Fibroblast of lung (primary cell): Measurements from ENCODE around the gene KIAA1549. TPM values are rescaled to one million over a fixed set of nuclear protein-coding genes. Genes with fewer than 3 reads are reported as not detected.

Experiments used
- DNase-seq, 2 donors: peaks; one replicate each; pipeline versions ENCODE4 v3.0.0 to v3.0.0-alpha.2; 2010; ENCODE audit warnings: low read depth in 2 of 2
- H2AFZ ChIP-seq: 2 replicates; pipeline ENCODE4 v1.5.1; 2012; ENCODE audit warnings: low read length, control low read depth, inconsistent platforms
- H3K27ac ChIP-seq: 2 replicates; pipeline ENCODE4 v1.5.1; 2011; ENCODE audit warnings: low read length, control low read depth; ENCODE audit not compliant: insufficient read depth
- H3K27me3 ChIP-seq: 2 replicates; pipeline ENCODE4 v1.5.1; 2011; ENCODE audit warnings: mild to moderate bottlenecking, low read length; ENCODE audit not compliant: control insufficient read depth, insufficient read depth
- H3K36me3 ChIP-seq: 2 replicates; pipeline ENCODE4 v1.5.1; 2011; ENCODE audit warnings: low read length; ENCODE audit not compliant: control insufficient read depth, insufficient read depth
- H3K4me1 ChIP-seq: 2 replicates; pipeline ENCODE4 v1.5.1; 2011; ENCODE audit warnings: low read length; ENCODE audit not compliant: control insufficient read depth, insufficient read depth; ENCODE audit errors: extremely low read depth
- H3K4me2 ChIP-seq: 2 replicates; pipeline ENCODE4 v1.5.1; 2011; ENCODE audit warnings: low read length, control low read depth; ENCODE audit not compliant: insufficient read depth; ENCODE audit errors: extremely low read depth
- H3K4me3 ChIP-seq, 4 experiments: fragments of 200-600 bp in 1 of 4; sonication (generic) in 1 of 4; replicated peaks in 1 of 4; 2 replicates each; pipeline ENCODE4 v1.5.1; 2011 to 2016; ENCODE audit warnings: low read length in 4 of 4, low read depth in 3 of 4, mild to moderate bottlenecking in 3 of 4, control low read depth in 2 of 4, inconsistent platforms in 1 of 4, mixed read lengths in 1 of 4; ENCODE audit not compliant: insufficient read depth in 1 of 4; ENCODE audit errors: control extremely low read depth in 1 of 4
- H3K79me2 ChIP-seq: 2 replicates; pipeline ENCODE4 v1.5.1; 2012; ENCODE audit warnings: mild to moderate bottlenecking, low read length, inconsistent platforms; ENCODE audit not compliant: control insufficient read depth, insufficient read depth
- H3K9ac ChIP-seq: 2 replicates; pipeline ENCODE4 v1.5.1; 2011; ENCODE audit warnings: mild to moderate bottlenecking, low read length, control low read depth; ENCODE audit not compliant: insufficient read depth
- H3K9me3 ChIP-seq: 2 replicates; pipeline ENCODE4 v1.5.1; 2012; ENCODE audit warnings: low read depth, low read length; ENCODE audit not compliant: control insufficient read depth, insufficient read depth
- H4K20me1 ChIP-seq: 2 replicates; pipeline ENCODE4 v1.5.1; 2011; ENCODE audit warnings: low read length; ENCODE audit not compliant: control insufficient read depth, insufficient read depth; ENCODE audit errors: extremely low read depth
- EZH2 ChIP-seq: IDR thresholded peaks from 2 replicates; pipeline ENCODE4 v1.5.1; 2012; ENCODE audit warnings: low read length, control low read depth, mild to moderate bottlenecking; ENCODE audit errors: missing control alignments
- polyA plus RNA-seq, 2 donors: library from polyadenylated mRNA; depleted of rRNA in 1 of 2; stranded (reverse) in 1 of 2; unstranded in 1 of 2; fragments of >200 nt; gene quantifications; 2 replicates each; pipeline ENCODE4 v1.2.1, GENCODE V29; 2011 to 2012; ENCODE audit warnings: missing spikeins in 1 of 2
- total RNA-seq: library from RNA; depleted of rRNA; stranded (reverse); fragments of >200 nt; gene quantifications from 2 replicates; pipeline ENCODE4 v1.2.1, GENCODE V29; 2014
- TF ChIP-seq, protein P1 (sequence below), 2 donors: IDR thresholded peaks in 1 of 2; conservative IDR thresholded peaks in 1 of 2; 1 replicate in 1 of 2; 2 replicates in 1 of 2; pipeline ENCODE4 v1.5.1; 2011 to 2012; ENCODE audit warnings: low read length in 2 of 2, control low read depth in 1 of 2, inconsistent platforms in 1 of 2, low read depth in 1 of 2, mild to moderate bottlenecking in 1 of 2

KIAA1549 gene
- total and polyA plus RNA-seq, 2 donors (not counting 1 experiment from before 2014, with no cell fraction given) = 0.48 to 0.66 TPM

DNA sequence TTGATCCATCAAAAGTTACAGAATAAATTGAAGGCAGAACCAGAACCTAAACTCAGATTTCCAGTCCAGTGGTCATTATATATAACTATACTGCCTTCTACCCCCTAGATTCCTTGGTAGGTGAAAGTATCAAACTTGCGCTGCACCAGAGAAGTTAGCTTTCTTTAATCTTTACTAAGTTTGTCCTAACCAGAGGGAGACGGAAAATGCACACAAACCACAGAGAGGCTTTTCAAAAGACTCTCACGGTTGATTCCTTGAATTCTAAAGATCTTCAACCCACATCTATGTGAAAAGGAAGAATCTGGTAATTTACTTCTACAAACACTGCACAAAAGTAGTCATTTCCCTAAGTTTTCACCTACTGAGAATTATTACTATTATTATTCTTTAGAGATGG lies 18.2 kb upstream of the KIAA1549 start:
- TF ChIP-seq, protein P1, sequence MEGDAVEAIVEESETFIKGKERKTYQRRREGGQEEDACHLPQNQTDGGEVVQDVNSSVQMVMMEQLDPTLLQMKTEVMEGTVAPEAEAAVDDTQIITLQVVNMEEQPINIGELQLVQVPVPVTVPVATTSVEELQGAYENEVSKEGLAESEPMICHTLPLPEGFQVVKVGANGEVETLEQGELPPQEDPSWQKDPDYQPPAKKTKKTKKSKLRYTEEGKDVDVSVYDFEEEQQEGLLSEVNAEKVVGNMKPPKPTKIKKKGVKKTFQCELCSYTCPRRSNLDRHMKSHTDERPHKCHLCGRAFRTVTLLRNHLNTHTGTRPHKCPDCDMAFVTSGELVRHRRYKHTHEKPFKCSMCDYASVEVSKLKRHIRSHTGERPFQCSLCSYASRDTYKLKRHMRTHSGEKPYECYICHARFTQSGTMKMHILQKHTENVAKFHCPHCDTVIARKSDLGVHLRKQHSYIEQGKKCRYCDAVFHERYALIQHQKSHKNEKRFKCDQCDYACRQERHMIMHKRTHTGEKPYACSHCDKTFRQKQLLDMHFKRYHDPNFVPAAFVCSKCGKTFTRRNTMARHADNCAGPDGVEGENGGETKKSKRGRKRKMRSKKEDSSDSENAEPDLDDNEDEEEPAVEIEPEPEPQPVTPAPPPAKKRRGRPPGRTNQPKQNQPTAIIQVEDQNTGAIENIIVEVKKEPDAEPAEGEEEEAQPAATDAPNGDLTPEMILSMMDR (conservative IDR thresholded peaks at IDR 0.05 in 1 of 2, IDR thresholded peaks at IDR 0.05 in 1 of 2; ENCODE audit: low read depth in 1 of 2, low read length in 2 of 2) = no peak
- no peak for TF ChIP-seq EZH2
- no peak overlapping the region for H3K4me3 ChIP-seq
- no peaks in the 10 kb centered on the region for H3K36me3 ChIP-seq
- DNase-seq = no peak
- H3K79me2 ChIP-seq = no peaks in the 10 kb centered on the region
- H3K27ac ChIP-seq = no peak overlapping the region
- H3K9ac ChIP-seq = no peak overlapping the region
- H3K4me1 ChIP-seq = no peaks in the 10 kb centered on the region
- no peaks in the 10 kb centered on the region for H4K20me1 ChIP-seq
- H3K9me3 ChIP-seq = no peaks in the 10 kb centered on the region
- H3K4me2 ChIP-seq = no peak overlapping the region
- H2AFZ ChIP-seq = no peak overlapping the region
- H3K27me3 ChIP-seq = no peaks in the 10 kb centered on the region

DNA sequence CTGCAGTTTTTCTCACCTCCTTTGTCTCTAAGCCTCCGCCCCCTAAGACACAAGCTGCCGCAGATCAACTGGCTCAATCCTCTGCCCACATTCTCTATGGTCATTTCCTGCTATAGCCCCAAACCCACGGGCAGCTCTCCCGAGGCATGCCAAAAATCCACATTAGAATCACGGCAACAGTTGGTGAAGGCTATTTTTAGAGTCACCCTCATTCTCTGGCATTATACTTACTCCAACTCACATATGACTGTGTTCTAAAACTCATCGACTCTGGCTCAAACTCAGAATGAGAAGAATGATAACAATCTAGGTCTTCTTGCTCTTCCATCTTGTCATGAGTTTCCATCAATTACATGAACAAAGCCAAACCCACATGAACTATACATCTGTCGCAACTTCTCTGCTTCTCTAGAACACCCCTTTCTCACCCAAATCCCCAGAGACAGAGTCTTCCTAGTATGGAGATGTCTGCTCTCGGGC lies 10.9 kb upstream of the KIAA1549 start:
- Histone ChIP-seq H3K4me3 (no peak overlapping the region), H3K27ac (no peak overlapping the region), H3K79me2 (no peaks in the 10 kb centered on the region), H3K9me3 (no peaks in the 10 kb centered on the region), H4K20me1 (no peaks in the 10 kb centered on the region), H3K4me2 (no peak overlapping the region), H2AFZ (no peak overlapping the region), H3K27me3 (no peaks in the 10 kb centered on the region), H3K4me1 (no peaks in the 10 kb centered on the region), H3K36me3 (no peaks in the 10 kb centered on the region), H3K9ac (no peak overlapping the region)
- TF ChIP-seq, protein P1 (conservative IDR thresholded peaks at IDR 0.05 in 1 of 2, IDR thresholded peaks at IDR 0.05 in 1 of 2; ENCODE audit: low read depth in 1 of 2, low read length in 2 of 2) = no peak
- TF ChIP-seq EZH2 = no peak
- DNase-seq = peak in 1 of 2 donors; percentile 89

DNA sequence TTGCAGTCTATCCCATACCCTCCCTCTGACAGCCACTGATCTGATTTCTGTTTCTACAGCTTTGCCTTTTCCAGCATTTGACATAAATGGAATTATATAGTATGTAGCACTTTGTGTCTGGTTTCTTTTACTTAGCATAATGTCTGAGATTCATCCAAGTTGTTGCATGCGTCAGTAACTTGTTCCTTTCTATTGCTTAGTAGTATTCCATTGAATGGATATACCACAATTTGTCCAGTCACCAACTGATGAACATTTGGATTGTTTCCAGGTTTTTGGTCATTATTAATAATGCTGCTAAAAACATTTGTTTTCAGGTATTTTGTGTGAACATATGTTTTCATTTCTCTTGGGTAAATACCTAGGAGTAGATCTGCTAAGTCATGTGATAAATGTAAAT lies 6.5 kb upstream of the KIAA1549 start:
- no peak for DNase-seq

More for the DNA sequence above, 6.5 kb upstream of the KIAA1549 start:
- Histone ChIP-seq H3K4me2 (no peak overlapping the region), H3K36me3 (no peaks in the 10 kb centered on the region), H3K9ac (no peak overlapping the region), H3K27ac (no peak overlapping the region), H3K4me1 (no peaks in the 10 kb centered on the region), H3K9me3 (no peaks in the 10 kb centered on the region), H3K79me2 (no peaks in the 10 kb centered on the region), H2AFZ (no peak overlapping the region), H3K4me3 (no peak overlapping the region), H3K27me3 (no peaks in the 10 kb centered on the region), H4K20me1 (no peaks in the 10 kb centered on the region)
- no peak for TF ChIP-seq EZH2
- TF ChIP-seq, protein P1 (conservative IDR thresholded peaks at IDR 0.05 in 1 of 2, IDR thresholded peaks at IDR 0.05 in 1 of 2; ENCODE audit: low read depth in 1 of 2, low read length in 2 of 2) = no peak
